A673 (cell line): ENCODE measurements around the gene POLE. TPM values are rescaled to one million over a fixed set of nuclear protein-coding genes. Genes with fewer than 3 reads are reported as not detected.

ENCODE experiments used
- BruUV-seq: library from RNA; stranded (reverse); fragments of 400-500 nt; replicated peaks from 2 replicates; lab custom pipeline; 2021; lab: Mats Ljungman, UMichigan
- CTCF ChIA-PET: fragments of 300-600 bp; sonication (Branson Sonifier 250); formaldehyde crosslinking; loops from one replicate; lab custom pipeline; 2022; ENCODE audit warnings: antibody characterized with exemption; lab: Charles Lee
- POLR2A ChIA-PET: fragments of 300-600 bp; sonication (Branson Sonifier 250); formaldehyde crosslinking; loops from one replicate; lab custom pipeline; 2022; ENCODE audit warnings: antibody characterized with exemption; ENCODE audit not compliant: low non-redundant PET; lab: Charles Lee
- DNase-seq: peaks from one replicate; pipeline ENCODE4 v3.0.0-alpha.2; 2015; ENCODE audit warnings: low spot score
- H3K27ac ChIP-seq: fragments of 200-600 bp; sonication (generic); 2 replicates; pipeline ENCODE4 v1.5.1; 2016; ENCODE audit warnings: mixed run types, low read depth, mild to moderate bottlenecking, mixed read lengths, antibody characterized with exemption, low read length; ENCODE audit not compliant: poor library complexity, severe bottlenecking
- H3K27me3 ChIP-seq: fragments of 200-600 bp; sonication (generic); replicated peaks from 2 replicates; pipeline ENCODE4 v1.6.1; 2017; ENCODE audit warnings: mixed run types, low read depth, mild to moderate bottlenecking, mixed read lengths, antibody characterized with exemption, low read length; ENCODE audit not compliant: insufficient read depth, poor library complexity
- H3K36me3 ChIP-seq: fragments of 200-600 bp; sonication (generic); 2 replicates; pipeline ENCODE4 v1.6.1; 2016; ENCODE audit warnings: mixed run types, mild to moderate bottlenecking, mixed read lengths, antibody characterized with exemption, low read length; ENCODE audit not compliant: insufficient read depth, poor library complexity, severe bottlenecking
- H3K4me1 ChIP-seq: fragments of 200-600 bp; sonication (generic); 2 replicates; pipeline ENCODE4 v1.6.1; 2017; ENCODE audit warnings: mixed run types, mild to moderate bottlenecking, mixed read lengths, antibody characterized with exemption, low read length; ENCODE audit not compliant: insufficient read depth, poor library complexity, severe bottlenecking
- H3K4me3 ChIP-seq: fragments of 200-600 bp; sonication (generic); 2 replicates; pipeline ENCODE4 v1.5.1; 2016; ENCODE audit warnings: low read depth, mixed run types, mild to moderate bottlenecking, mixed read lengths, low read length; ENCODE audit not compliant: poor library complexity, severe bottlenecking
- H3K9me3 ChIP-seq: fragments of 200-600 bp; sonication (generic); 2 replicates; pipeline ENCODE4 v1.6.1; 2016; ENCODE audit warnings: mixed run types, low read depth, mild to moderate bottlenecking, mixed read lengths, antibody characterized with exemption, low read length; ENCODE audit not compliant: poor library complexity, severe bottlenecking
- CTCF ChIP-seq: fragments of 300-800, 200-600 bp; sonication (generic); conservative IDR thresholded peaks from 2 replicates; pipeline ENCODE4 v1.5.1; 2017; ENCODE audit warnings: low read depth, mild to moderate bottlenecking, antibody characterized with exemption, low read length, moderate library complexity, mixed read lengths
- EZH2 ChIP-seq: fragments of 200-600 bp; sonication (generic); IDR thresholded peaks from 2 replicates; pipeline ENCODE4 v1.6.1; 2017; ENCODE audit warnings: borderline replicate concordance, low read depth, mild to moderate bottlenecking, mixed read lengths, antibody characterized with exemption, low read length; ENCODE audit not compliant: poor library complexity, severe bottlenecking
- intact Hi-C: fragments of 100-400 bp; cut with micrococcal nuclease; formaldehyde crosslinking; loops from one replicate; pipeline ENCODE4 v1.10.0; 2022; ENCODE audit not compliant: unreplicated experiment
- total RNA-seq: library from RNA; stranded (reverse); gene quantifications from 2 replicates; pipeline ENCODE4 v1.2.3, GENCODE V29; 2021

POLE gene
- total RNA-seq, 1 experiment from 2014 or later: 239 TPM

- ChIA-PET POLR2A (no interaction called here), CTCF (interaction anchor here (0.6 kb wide), 2 partner anchors 12 to 45 kb away, joined by 4 to 6 read pairs; no protein-coding TSS in a partner anchor)
- Histone ChIP-seq H3K4me3 (peak within 1 kb of the TSS; percentile 37), H3K36me3 (peaks cover under 1% of the 10 kb centered on the region), H3K27ac (no peak within 1 kb of the TSS), H3K27me3 (peaks cover 37% of the 10 kb centered on the region), H3K9me3 (peaks cover 11% of the 10 kb centered on the region), H3K4me1 (peaks cover 14% of the 10 kb centered on the region)
- intact Hi-C loops: no loop called here
- no TSS peak for BruUV-seq
- TF ChIP-seq CTCF (no peak), EZH2 (no peak)
- no peak for DNase-seq
Measured at GRCh38 chr12:132618683-132619043, 68.5 kb downstream of the POLE start, which contains the start of gene P2RX2. Gene P2RX2, plus strand, starts transcription at chr12:132618776. Its CDS starts 41 bp downstream, at chr12:132618817.

DNA sequence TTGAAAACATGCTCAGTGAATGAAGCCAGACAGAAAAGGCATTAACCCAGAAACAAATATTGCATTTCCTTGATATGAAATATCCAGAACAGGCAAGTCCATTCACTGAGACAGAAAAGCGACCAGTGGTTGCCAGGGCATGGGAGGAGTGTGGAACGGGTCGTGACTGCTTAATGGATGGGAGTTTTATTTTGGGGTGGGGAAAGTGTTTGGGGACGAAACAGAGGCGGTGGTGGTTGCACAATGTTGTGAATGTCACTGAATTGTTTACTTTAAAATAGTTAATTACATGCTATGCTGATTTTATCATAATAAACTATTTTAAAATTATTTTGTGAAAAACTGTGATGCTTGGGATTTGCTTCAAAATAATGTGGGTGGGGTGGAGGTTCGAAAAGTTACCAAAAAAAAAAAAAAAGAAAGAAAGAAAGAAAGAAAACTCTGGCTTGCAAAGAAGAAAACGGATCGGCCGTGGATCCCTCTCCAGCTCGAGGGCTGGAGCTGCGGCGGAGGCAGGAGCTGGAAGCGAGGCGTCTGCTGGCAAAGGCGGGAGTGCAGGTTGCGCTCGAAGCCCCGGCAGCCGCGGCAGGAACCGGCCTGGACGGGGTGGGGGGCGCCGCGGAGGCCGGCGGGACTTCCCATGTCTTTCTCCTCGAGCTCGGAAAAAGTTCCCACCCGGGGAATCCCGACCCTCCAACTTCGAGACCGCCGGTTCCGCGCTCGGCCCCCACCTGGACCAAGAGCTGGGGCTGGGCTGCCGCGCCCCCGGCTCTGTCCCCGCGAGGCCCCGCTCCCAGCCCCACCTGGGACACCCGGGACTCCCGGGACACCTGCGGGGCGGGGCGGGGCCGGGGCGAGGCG is 69.1 kb downstream of the POLE start:
- intact Hi-C loops: no loop called here
- TF ChIP-seq CTCF: no peak
- TF ChIP-seq EZH2: no peak
- CTCF ChIA-PET: interaction anchor here (0.6 kb wide), 2 partner anchors 12 to 46 kb away, joined by 4 to 6 read pairs; no protein-coding TSS in a partner anchor
- POLR2A ChIA-PET: no interaction called here
- Histone ChIP-seq H3K27me3 (peaks cover 37% of the 10 kb centered on the region), H3K4me1 (peaks cover 8% of the 10 kb centered on the region), H3K27ac (no peak overlapping the region), H3K36me3 (no peaks in the 10 kb centered on the region), H3K9me3 (peaks cover 11% of the 10 kb centered on the region), H3K4me3 (peak overlapping the region; percentile 37)
- no peak for DNase-seq
- BruUV-seq: no TSS peak

GRCh38 chr12:132617135-132617701 is 69.9 kb downstream of the POLE start:
- TF ChIP-seq EZH2: no peak
- CTCF ChIA-PET: interaction anchor here (0.7 kb wide), 1 partner anchor 205 kb away, joined by 3 read pairs; no protein-coding TSS in a partner anchor
- peaks cover 37% of the 10 kb centered on the region for H3K27me3 ChIP-seq
- H3K4me1 ChIP-seq: no peaks in the 10 kb centered on the region
- peaks cover 11% of the 10 kb centered on the region for H3K9me3 ChIP-seq
- POLR2A ChIA-PET: no interaction called here
- no peak overlapping the region for H3K27ac ChIP-seq
- no peak overlapping the region for H3K4me3 ChIP-seq
- no peaks in the 10 kb centered on the region for H3K36me3 ChIP-seq
- no TSS peak for BruUV-seq
- intact Hi-C loops: no loop called here
- DNase-seq: no peak
